Measurements from ENCODE around the gene RMRP.

Gene RMRP

DNA sequence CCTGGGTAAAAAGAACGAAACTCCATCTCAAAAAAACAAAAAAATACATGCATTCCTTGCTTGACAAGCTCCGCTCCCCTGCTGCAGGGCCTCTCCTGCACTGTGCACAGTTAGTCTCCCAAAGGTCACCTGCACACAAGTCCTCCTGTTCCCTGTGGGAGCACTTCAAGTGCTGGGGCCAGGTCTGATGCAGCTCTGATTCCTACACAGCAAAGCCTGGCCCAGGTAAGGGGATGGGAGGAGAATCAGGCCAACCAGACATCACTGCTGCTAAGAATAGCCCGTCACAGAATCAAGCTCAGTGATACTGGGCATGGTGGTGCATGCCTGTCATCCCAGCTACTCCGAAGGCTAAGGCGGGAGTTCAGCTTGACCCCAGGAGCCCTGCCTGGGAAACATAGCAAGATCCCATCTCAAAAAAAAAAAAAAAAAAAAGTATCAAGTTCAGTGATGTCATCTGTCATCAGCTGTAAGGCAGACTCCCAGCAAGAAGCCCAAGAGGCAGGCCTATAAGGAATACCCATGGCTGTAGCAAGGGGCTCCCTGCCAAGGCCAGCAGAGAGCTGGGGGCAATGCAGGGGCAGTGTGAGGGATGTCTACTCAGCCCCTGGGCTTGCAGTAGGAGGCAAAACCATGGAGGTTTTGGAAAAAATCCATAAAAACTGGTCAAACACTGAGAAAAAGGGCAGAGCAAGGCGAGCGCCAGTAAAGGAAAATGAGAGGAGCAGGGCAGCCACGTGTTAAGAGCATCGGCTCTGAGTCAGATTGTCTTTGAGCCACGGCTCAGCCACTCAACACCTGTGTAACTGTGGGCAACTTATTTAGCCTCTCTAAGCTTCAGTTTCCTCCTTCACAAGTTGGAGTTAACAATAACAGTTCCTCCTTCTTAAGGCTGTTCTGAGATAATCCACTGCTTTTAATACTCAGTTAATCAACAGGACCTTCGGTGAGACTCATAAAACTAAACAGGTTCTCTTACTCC lies 28.7 kb upstream of the RMRP start:
- no peak for DNase-seq (ENCODE audit: extremely low read depth, low read depth)
- no peak for TF ChIP-seq CTCF (IDR thresholded peaks at IDR 0.05; ENCODE audit: low read depth, low read length)

GRCh38 chr9:35685506-35685905 lies 27.7 kb upstream of the RMRP start:
- no peak for TF ChIP-seq CTCF (IDR thresholded peaks at IDR 0.05; ENCODE audit: low read depth, low read length)
- no peak for DNase-seq (ENCODE audit: extremely low read depth, low read depth)

GRCh38 chr9:35684921-35685320 lies 27.1 kb upstream of the RMRP start:
- DNase-seq (ENCODE audit: extremely low read depth, low read depth): no peak

GRCh38 chr9:35683323-35683722 lies 25.5 kb upstream of the RMRP start:
- TF ChIP-seq CTCF (IDR thresholded peaks at IDR 0.05; ENCODE audit: low read depth, low read length): no peak
- no peak for DNase-seq (ENCODE audit: extremely low read depth, low read depth)

More at GRCh38 chr9:35684921-35685320, 27.1 kb upstream of the RMRP start:
- TF ChIP-seq CTCF (IDR thresholded peaks at IDR 0.05; ENCODE audit: low read depth, low read length): no peak

- DNase-seq (ENCODE audit: extremely low read depth, low read depth): no peak
- TF ChIP-seq CTCF (IDR thresholded peaks at IDR 0.05; ENCODE audit: low read depth, low read length): no peak
Observed at GRCh38 chr9:35682520-35683315, 24.9 kb upstream of the RMRP start.

DNA sequence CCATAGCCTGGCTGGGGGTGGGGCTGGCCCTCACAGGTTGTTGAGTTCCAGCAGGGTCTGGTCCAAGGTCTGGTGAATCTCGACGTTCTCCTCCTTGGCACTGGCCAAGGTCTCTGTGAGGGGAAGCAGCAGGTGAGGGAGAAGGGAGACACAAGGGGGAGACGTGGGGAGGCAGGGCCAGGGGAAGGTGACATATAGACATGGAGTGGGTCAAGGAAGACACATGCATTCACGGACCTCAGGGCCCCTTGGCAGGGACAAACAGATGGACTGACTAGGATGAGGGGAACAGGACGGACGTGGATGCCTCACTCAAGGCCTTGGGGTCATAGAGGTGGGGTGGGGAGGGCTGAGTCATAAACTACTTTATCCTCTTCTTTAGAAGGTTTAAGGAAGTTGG lies 24.2 kb upstream of the RMRP start:
- TF ChIP-seq CTCF (IDR thresholded peaks at IDR 0.05; ENCODE audit: low read depth, low read length): no peak
- no peak for DNase-seq (ENCODE audit: extremely low read depth, low read depth)

All from AG09319 (cell line).